ENCODE results near the gene MMP17. TPM values are rescaled to one million over a fixed set of nuclear protein-coding genes. Genes with fewer than 3 reads are reported as not detected.

Gene MMP17
- total RNA-seq, 1 donor from 2014 or later, result 0.69 TPM

GRCh38 chr12:131842169-131842568 lies 14.0 kb downstream of the MMP17 start:
- no peak for DNase-seq (ENCODE audit: low read depth)
- TF ChIP-seq, protein P1, sequence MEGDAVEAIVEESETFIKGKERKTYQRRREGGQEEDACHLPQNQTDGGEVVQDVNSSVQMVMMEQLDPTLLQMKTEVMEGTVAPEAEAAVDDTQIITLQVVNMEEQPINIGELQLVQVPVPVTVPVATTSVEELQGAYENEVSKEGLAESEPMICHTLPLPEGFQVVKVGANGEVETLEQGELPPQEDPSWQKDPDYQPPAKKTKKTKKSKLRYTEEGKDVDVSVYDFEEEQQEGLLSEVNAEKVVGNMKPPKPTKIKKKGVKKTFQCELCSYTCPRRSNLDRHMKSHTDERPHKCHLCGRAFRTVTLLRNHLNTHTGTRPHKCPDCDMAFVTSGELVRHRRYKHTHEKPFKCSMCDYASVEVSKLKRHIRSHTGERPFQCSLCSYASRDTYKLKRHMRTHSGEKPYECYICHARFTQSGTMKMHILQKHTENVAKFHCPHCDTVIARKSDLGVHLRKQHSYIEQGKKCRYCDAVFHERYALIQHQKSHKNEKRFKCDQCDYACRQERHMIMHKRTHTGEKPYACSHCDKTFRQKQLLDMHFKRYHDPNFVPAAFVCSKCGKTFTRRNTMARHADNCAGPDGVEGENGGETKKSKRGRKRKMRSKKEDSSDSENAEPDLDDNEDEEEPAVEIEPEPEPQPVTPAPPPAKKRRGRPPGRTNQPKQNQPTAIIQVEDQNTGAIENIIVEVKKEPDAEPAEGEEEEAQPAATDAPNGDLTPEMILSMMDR (conservative IDR thresholded peaks at IDR 0.05; ENCODE audit: low read depth, low read length), result no peak
- H3K4me3 ChIP-seq (ENCODE audit: low read depth, low read length), result no peak overlapping the region

- no peak for DNase-seq (ENCODE audit: low read depth)
- no peak overlapping the region for H3K4me3 ChIP-seq (ENCODE audit: low read depth, low read length)
- TF ChIP-seq, protein P1 (conservative IDR thresholded peaks at IDR 0.05; ENCODE audit: low read depth, low read length), result no peak
Measured at GRCh38 chr12:131843527-131843926, 15.3 kb downstream of the MMP17 start.

DNA sequence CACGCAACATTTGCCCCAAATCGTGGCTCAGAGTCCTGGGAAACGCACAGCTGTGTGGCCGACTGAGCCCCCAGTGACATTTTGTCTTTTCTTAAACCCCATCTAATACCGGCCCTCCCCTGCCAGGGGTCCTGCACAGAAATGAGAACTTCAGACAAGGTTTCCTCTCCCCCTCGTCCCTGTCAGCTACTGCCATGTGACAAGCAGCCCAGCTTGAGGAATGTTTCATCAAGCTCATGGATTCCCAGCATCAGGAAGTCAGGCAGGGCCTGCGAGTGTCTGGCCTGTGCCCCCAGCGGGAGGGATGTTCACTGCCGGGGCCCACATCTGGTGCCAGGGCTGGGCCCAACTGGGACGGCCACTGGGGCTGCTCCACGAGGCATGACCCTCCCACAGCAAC lies 15.9 kb downstream of the MMP17 start:
- TF ChIP-seq, protein P1 (conservative IDR thresholded peaks at IDR 0.05; ENCODE audit: low read depth, low read length), result no peak
- DNase-seq (ENCODE audit: low read depth), result no peak
- no peak overlapping the region for H3K4me3 ChIP-seq (ENCODE audit: low read depth, low read length)

GRCh38 chr12:131844656-131845055 lies 16.5 kb downstream of the MMP17 start:
- DNase-seq (ENCODE audit: low read depth), result no peak
- TF ChIP-seq, protein P1 (conservative IDR thresholded peaks at IDR 0.05; ENCODE audit: low read depth, low read length), result no peak
- no peak overlapping the region for H3K4me3 ChIP-seq (ENCODE audit: low read depth, low read length)

- DNase-seq (ENCODE audit: low read depth), result no peak
- TF ChIP-seq, protein P1 (conservative IDR thresholded peaks at IDR 0.05; ENCODE audit: low read depth, low read length), result no peak
- H3K4me3 ChIP-seq (ENCODE audit: low read depth, low read length), result no peak overlapping the region
Measured at GRCh38 chr12:131845121-131845520, 16.9 kb downstream of the MMP17 start.

DNA sequence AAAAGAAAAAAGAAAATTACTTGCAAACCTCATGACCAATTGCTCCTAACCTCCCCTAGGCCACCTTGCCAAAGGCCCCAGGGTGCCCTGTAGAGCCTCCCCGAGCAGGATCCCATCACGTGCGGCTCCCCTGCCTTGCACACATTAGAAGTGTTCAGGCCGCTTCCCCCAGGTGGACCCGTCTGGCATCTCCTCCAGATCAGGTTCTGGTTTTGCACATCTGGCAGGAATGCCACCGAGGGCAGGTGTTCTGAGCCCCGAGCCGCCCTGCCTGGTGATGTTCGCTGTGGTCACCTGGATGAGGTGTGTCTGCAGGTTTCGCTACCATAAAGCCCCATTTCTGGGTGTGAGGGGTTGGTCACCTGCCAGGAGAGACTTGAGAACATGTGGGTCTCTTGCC lies 19.3 kb downstream of the MMP17 start:
- TF ChIP-seq, protein P1 (conservative IDR thresholded peaks at IDR 0.05; ENCODE audit: low read depth, low read length), result no peak
- DNase-seq (ENCODE audit: low read depth), result no peak
- no peak overlapping the region for H3K4me3 ChIP-seq (ENCODE audit: low read depth, low read length)

- TF ChIP-seq, protein P1 (conservative IDR thresholded peaks at IDR 0.05; ENCODE audit: low read depth, low read length), result no peak
- no peak overlapping the region for H3K4me3 ChIP-seq (ENCODE audit: low read depth, low read length)
- DNase-seq (ENCODE audit: low read depth), result no peak
Measured at GRCh38 chr12:131848753-131849152, 20.6 kb downstream of the MMP17 start.

Data from epithelial cell of proximal tubule (primary cell).